Adrenal gland (tissue), 12 donors: ENCODE data around the gene CCL28. TPM values are rescaled to one million over a fixed set of nuclear protein-coding genes. Genes with fewer than 3 reads are reported as not detected.

Source experiments
- DNase-seq, 7 donors: peaks; one replicate each; pipeline ENCODE4 v3.0.0-alpha.2; 2019 to 2020
- H3K27ac ChIP-seq, 5 donors: fragments of 200-600 bp; sonication (generic) in 4 of 5; 1 replicate in 3 of 5; 2 replicates in 2 of 5; pipeline versions ENCODE4 v1.5.1 to v1.8.0; 2016 to 2020; ENCODE audit warnings: mild to moderate bottlenecking in 1 of 5
- H3K27me3 ChIP-seq: fragments of 200-600 bp; 2 replicates; pipeline ENCODE4 v1.8.0; 2021
- H3K36me3 ChIP-seq, 2 donors: fragments of 200-600 bp; replicated peaks in 1 of 2; 1 replicate in 1 of 2; 2 replicates in 1 of 2; pipeline versions ENCODE4 v1.5.1 to v1.8.0; 2018 to 2022
- H3K4me1 ChIP-seq, 2 donors: fragments of 200-600 bp; replicated peaks in 1 of 2; 1 replicate in 1 of 2; 2 replicates in 1 of 2; pipeline versions ENCODE4 v1.5.1 to v1.8.0; 2018 to 2021
- H3K4me3 ChIP-seq, 4 donors: fragments of 200-600 bp; sonication (generic) in 3 of 4; one replicate each; pipeline ENCODE4 v1.5.1; 2016 to 2018
- H3K9me3 ChIP-seq, 3 donors: fragments of 200-600 bp; sonication (generic) in 1 of 3; replicated peaks in 1 of 3; 1 replicate in 2 of 3; 2 replicates in 1 of 3; pipeline versions ENCODE4 v1.5.1 to v1.8.0; 2016 to 2021
- CTCF ChIP-seq, 6 experiments: fragments of 450-650 bp in 4 of 6; fragments of 200-600 bp in 2 of 6; sonication (generic) in 1 of 6; IDR thresholded peaks; 1 replicate in 5 of 6; 2 replicates in 1 of 6; pipeline versions ENCODE4 v1.5.1 to v1.8.0; 2016 to 2021; ENCODE audit warnings: antibody characterized with exemption in 6 of 6, mild to moderate bottlenecking in 2 of 6, moderate library complexity in 1 of 6
- POLR2A ChIP-seq, 2 donors: fragments of 450-650 bp; IDR thresholded peaks; one replicate each; pipeline ENCODE4 v1.6.1; 2017; ENCODE audit warnings: antibody characterized with exemption in 2 of 2, mild to moderate bottlenecking in 2 of 2, moderate library complexity in 1 of 2
- WGBS, 4 donors: extraction: QIAGEN DNeasy Blood & Tissue Kit in 2 of 4; methylation state at CpG; one replicate each; pipeline versions ENCODE4 v1.1.5 to v1.1.7; 2013 to 2017; 5-methylcytosine and 5-hydroxymethylcytosine counted together
- intact Hi-C, 2 donors: fragments of 100-400 bp; cut with DNase I; formaldehyde crosslinking; loops; one replicate each; pipeline versions ENCODE4 v1.14.1 to v1.15.0; 2022 to 2023
- polyA plus RNA-seq, 3 donors: library from polyadenylated mRNA; stranded (reverse); fragments of 200-250 nt in 2 of 3; fragments of 350-450 nt in 1 of 3; fragmentation: Illumina TruSeq in 1 of 3; extraction: RNeasy Lipid Tissue Mini Kit (QIAGEN cat#74804) in 1 of 3; gene quantifications; one replicate each; pipeline ENCODE4 v1.2.3, GENCODE V29; 2013 to 2014
- total RNA-seq, 9 donors: library from RNA; depleted of rRNA in 4 of 9; stranded (reverse); fragments of >200 nt in 4 of 9; fragments of 120-200 nt in 1 of 9; fragmentation: NEBNext Ultra II Directional in 1 of 9; extraction: Animal tissue kit (Norgen Biotek cat#: 25700) in 1 of 9; gene quantifications; one replicate each; pipeline versions ENCODE4 v1.1.0 to v1.2.4, GENCODE V29; 2013 to 2023
- donor health status: healthy with polysubstance abuse.
- donor health status: Bipolar disorder and iron deficiency.
- donor health status: DM: yes; HTN: yes; CAD: no.
- donor health status: DM: no; HTN: no; CAD: no.
- donor health status: DM: no; HTN: no; CAD: no.
- donor health status: DM: yes; HTN: yes; CAD: no.

Gene CCL28
- total and polyA plus RNA-seq, 12 donors = 0.12 to 2.4 (median 1.00) TPM

DNA sequence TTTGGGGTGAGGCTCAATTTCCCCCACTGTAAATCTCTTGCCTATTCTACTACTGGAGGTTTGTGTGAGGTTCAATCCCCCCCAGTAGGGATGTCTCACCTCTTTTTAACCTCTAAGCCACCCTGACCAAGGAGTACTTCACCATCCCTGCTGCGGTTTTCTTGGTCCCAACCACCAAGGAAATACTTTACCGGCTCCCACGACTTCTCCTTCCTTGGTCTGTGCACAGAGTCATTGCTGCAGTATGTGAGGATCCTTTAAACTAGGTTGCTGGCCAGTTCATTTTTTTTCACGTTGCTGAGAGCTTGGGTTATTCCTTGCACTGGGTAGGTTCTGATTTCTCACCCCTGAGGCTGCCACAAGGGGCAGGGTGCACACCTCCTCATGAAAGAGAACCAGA is 76.5 kb downstream of the CCL28 start:
- Histone ChIP-seq H3K27me3 (no peaks in the 10 kb centered on the region), H3K36me3 (no peaks in the 10 kb centered on the region), H3K4me1 (no peaks in the 10 kb centered on the region), H3K9me3 (no peaks in the 10 kb centered on the region), H3K4me3 (no peak overlapping the region), H3K27ac (no peak overlapping the region)
- intact Hi-C loops = no loop called here
- 63 to 78% (median 74%) methylated on average over 4 of the region's 4 CpGs for WGBS, 4 donors
- no peak for DNase-seq
- no peak for TF ChIP-seq CTCF (IDR thresholded peaks at IDR 0.05)

GRCh38 chr5:43332401-43332800 is 79.8 kb downstream of the CCL28 start:
- Histone ChIP-seq H3K4me3 (no peak overlapping the region), H3K9me3 (no peaks in the 10 kb centered on the region), H3K27ac (no peak overlapping the region), H3K4me1 (no peaks in the 10 kb centered on the region), H3K36me3 (no peaks in the 10 kb centered on the region), H3K27me3 (no peaks in the 10 kb centered on the region)
- no peak for DNase-seq
- intact Hi-C loops = no loop called here
- no peak for TF ChIP-seq POLR2A (IDR thresholded peaks at IDR 0.05)
- no peak for TF ChIP-seq CTCF (IDR thresholded peaks at IDR 0.05)
- 71 to 82% (median 77%) methylated on average over 1 of the region's 1 CpG for WGBS, 4 donors

Other genes starting within 250 kb of the CCL28 start
- 1 to 10 TPM in 4 of 9 donors, under 1 TPM in 5; 0.18 to 3.0 (median 0.89) TPM for gene NIM1K, start 220.2 kb downstream of the CCL28 start, total RNA-seq
- gene NIM1K, start 220.2 kb downstream of the CCL28 start, polyA plus RNA-seq = 1 to 10 TPM; 1.1 to 3.9 (median 2.2) TPM
- 1,000 to 10,000 TPM in 1 of 9 donors, 100 to 1,000 TPM in 1, 10 to 100 TPM in 7; 16.2 to 1,105 (median 40.8) TPM for gene HMGCS1, start 99.0 kb downstream of the CCL28 start, total RNA-seq
- gene HMGCS1, start 99.0 kb downstream of the CCL28 start, polyA plus RNA-seq = 1,000 to 10,000 TPM in 1 of 3 donors, 10 to 100 TPM in 2; 15.4 to 1,290 (median 24.5) TPM
- gene TMEM267, start 71.5 kb upstream of the CCL28 start, total RNA-seq = 10 to 100 TPM in 4 of 9 donors, 1 to 10 TPM in 5; 1.5 to 14.0 (median 8.4) TPM
- 10 to 100 TPM in 1 of 3 donors, 1 to 10 TPM in 2; 5.9 to 13.6 (median 7.3) TPM for gene TMEM267, start 71.5 kb upstream of the CCL28 start, polyA plus RNA-seq
- gene C5orf34, start 102.8 kb upstream of the CCL28 start, total RNA-seq = 1 to 10 TPM in 1 of 9 donors, under 1 TPM in 7, not detected in 1; 0.34 to 3.7 (median 0.66) TPM
- gene C5orf34, start 102.8 kb upstream of the CCL28 start, polyA plus RNA-seq = 1 to 10 TPM in 2 of 3 donors, under 1 TPM in 1; 0.37 to 1.0 (median 1.0) TPM
- 100 to 1,000 TPM in 1 of 9 donors, 10 to 100 TPM in 8; 74.3 to 262 (median 85.3) TPM for gene PAIP1, start 144.7 kb upstream of the CCL28 start, total RNA-seq
- gene PAIP1, start 144.7 kb upstream of the CCL28 start, polyA plus RNA-seq = 100 to 1,000 TPM in 1 of 3 donors, 10 to 100 TPM in 2; 54.8 to 122 (median 66.2) TPM
- gene NNT, start 190.8 kb upstream of the CCL28 start, total RNA-seq = 100 to 1,000 TPM in 1 of 9 donors, 10 to 100 TPM in 8; 43.1 to 104 (median 69.0) TPM
- gene NNT, start 190.8 kb upstream of the CCL28 start, polyA plus RNA-seq = 10 to 100 TPM in 2 of 3 donors, 1 to 10 TPM in 1; 6.9 to 62.2 (median 12.2) TPM